Lung (tissue), 12 donors: ENCODE measurements around the gene ASIC4. TPM values are rescaled to one million over a fixed set of nuclear protein-coding genes. Genes with fewer than 3 reads are reported as not detected.

Source experiments
- ATAC-seq: fragments of 200-7000 bp; cut with Tn5 transposase; one replicate; pipeline ENCODE4 v1.9.1; 2020; ENCODE audit warnings: moderate number of reproducible peaks; ENCODE audit not compliant: insufficient read depth, low FRiP score
- DNase-seq, 3 donors: peaks; one replicate each; pipeline ENCODE4 v3.0.0-alpha.2; 2013 to 2017
- H3K27ac ChIP-seq, 2 donors: one replicate each; pipeline ENCODE4 v1.5.1; 2013; ENCODE audit warnings: mild to moderate bottlenecking in 2 of 2, moderate library complexity in 2 of 2, control low read depth in 1 of 2, inconsistent platforms in 1 of 2, low read depth in 1 of 2, low read length in 1 of 2
- H3K27me3 ChIP-seq, 3 donors: one replicate each; pipeline ENCODE4 v1.5.1; 2013; ENCODE audit warnings: low read length in 2 of 3; ENCODE audit not compliant: control insufficient read depth in 3 of 3, insufficient read depth in 3 of 3
- H3K36me3 ChIP-seq, 4 donors: one replicate each; pipeline ENCODE4 v1.5.1; 2013; ENCODE audit warnings: low read length in 4 of 4, mild to moderate bottlenecking in 1 of 4, moderate library complexity in 1 of 4; ENCODE audit not compliant: control insufficient read depth in 4 of 4, insufficient read depth in 4 of 4
- H3K4me1 ChIP-seq, 5 donors: one replicate each; pipeline ENCODE4 v1.5.1; 2013; ENCODE audit warnings: low read length in 5 of 5, mild to moderate bottlenecking in 2 of 5, moderate library complexity in 1 of 5; ENCODE audit not compliant: control insufficient read depth in 5 of 5, insufficient read depth in 5 of 5
- H3K4me3 ChIP-seq: one replicate; pipeline ENCODE4 v1.5.1; 2013; ENCODE audit warnings: mild to moderate bottlenecking, control low read depth, moderate library complexity
- H3K9ac ChIP-seq, 2 donors: one replicate each; pipeline ENCODE4 v1.5.1; 2013; ENCODE audit warnings: low read length in 2 of 2, control low read depth in 1 of 2; ENCODE audit not compliant: insufficient read depth in 1 of 2
- H3K9me3 ChIP-seq, 4 donors: one replicate each; pipeline ENCODE4 v1.5.1; 2013; ENCODE audit warnings: low read length in 3 of 4, mild to moderate bottlenecking in 1 of 4, moderate library complexity in 1 of 4; ENCODE audit not compliant: control insufficient read depth in 4 of 4, insufficient read depth in 3 of 4
- WGBS, 2 donors: extraction: QIAGEN DNeasy Blood & Tissue Kit; methylation state at CpG; one replicate each; pipeline ENCODE4 v1.1.7; 2013; 5-methylcytosine and 5-hydroxymethylcytosine counted together
- polyA plus RNA-seq, 2 donors: library from polyadenylated mRNA; stranded (reverse); fragments of 200-250 nt; gene quantifications; one replicate each; pipeline ENCODE4 v1.2.1, GENCODE V29; 2013
- total RNA-seq, 2 donors: library from RNA; depleted of rRNA in 1 of 2; stranded (reverse); fragments of >200 nt in 1 of 2; gene quantifications; one replicate each; pipeline ENCODE4 v1.2.1, GENCODE V29; 2014 to 2021
- TF ChIP-seq, protein P1 (sequence below): IDR thresholded peaks from 2 replicates; pipeline ENCODE4 v1.5.1; 2012; ENCODE audit warnings: mild to moderate bottlenecking; ENCODE audit errors: control extremely low read depth, extremely low read depth
- donor health status: control.
- donor health status: control.
- donor health status: Bipolar disorder and iron deficiency.
- donor health status: healthy.
- donor health status: DM: yes; HTN: yes; CAD: no.

ASIC4 gene
- total and polyA plus RNA-seq, 4 donors, result 0.02 to 0.43 (median 0.14) TPM

DNA sequence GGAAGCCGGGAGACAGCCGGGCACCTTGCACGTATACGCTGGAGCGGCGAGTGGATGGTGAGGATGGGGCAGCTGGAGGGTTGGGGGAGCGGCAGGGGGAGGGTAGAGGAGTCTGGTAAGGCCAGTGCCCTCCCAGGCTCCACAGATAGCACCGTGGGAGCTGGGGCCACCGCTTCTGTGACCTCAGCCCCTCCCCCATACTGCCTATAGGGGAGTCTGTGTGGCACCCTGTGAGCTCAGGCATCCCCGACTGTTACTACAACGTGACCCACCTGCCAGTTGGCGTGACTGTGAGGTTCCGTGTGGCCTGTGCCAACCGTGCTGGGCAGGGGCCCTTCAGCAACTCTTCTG lies 25.5 kb upstream of the ASIC4 start:
- no peaks in the 10 kb centered on the region for H3K36me3 ChIP-seq
- 84 to 90% methylated on average over 14 of the region's 14 CpGs for WGBS, 2 donors
- ATAC-seq (no peak), DNase-seq (no peak)
- no peak overlapping the region for H3K27ac ChIP-seq
- peaks cover 0 to 9% (median 0%) of the 10 kb centered on the region in 5 donors for H3K4me1 ChIP-seq
- TF ChIP-seq, protein P1, sequence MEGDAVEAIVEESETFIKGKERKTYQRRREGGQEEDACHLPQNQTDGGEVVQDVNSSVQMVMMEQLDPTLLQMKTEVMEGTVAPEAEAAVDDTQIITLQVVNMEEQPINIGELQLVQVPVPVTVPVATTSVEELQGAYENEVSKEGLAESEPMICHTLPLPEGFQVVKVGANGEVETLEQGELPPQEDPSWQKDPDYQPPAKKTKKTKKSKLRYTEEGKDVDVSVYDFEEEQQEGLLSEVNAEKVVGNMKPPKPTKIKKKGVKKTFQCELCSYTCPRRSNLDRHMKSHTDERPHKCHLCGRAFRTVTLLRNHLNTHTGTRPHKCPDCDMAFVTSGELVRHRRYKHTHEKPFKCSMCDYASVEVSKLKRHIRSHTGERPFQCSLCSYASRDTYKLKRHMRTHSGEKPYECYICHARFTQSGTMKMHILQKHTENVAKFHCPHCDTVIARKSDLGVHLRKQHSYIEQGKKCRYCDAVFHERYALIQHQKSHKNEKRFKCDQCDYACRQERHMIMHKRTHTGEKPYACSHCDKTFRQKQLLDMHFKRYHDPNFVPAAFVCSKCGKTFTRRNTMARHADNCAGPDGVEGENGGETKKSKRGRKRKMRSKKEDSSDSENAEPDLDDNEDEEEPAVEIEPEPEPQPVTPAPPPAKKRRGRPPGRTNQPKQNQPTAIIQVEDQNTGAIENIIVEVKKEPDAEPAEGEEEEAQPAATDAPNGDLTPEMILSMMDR, result no peak
- H3K9me3 ChIP-seq, result peaks cover 0 to 2% (median 0%) of the 10 kb centered on the region in 4 donors
- peaks cover 6 to 33% (median 14%) of the 10 kb centered on the region in 3 donors for H3K27me3 ChIP-seq
- H3K9ac ChIP-seq, result no peak overlapping the region
- H3K4me3 ChIP-seq, result no peak overlapping the region

DNA sequence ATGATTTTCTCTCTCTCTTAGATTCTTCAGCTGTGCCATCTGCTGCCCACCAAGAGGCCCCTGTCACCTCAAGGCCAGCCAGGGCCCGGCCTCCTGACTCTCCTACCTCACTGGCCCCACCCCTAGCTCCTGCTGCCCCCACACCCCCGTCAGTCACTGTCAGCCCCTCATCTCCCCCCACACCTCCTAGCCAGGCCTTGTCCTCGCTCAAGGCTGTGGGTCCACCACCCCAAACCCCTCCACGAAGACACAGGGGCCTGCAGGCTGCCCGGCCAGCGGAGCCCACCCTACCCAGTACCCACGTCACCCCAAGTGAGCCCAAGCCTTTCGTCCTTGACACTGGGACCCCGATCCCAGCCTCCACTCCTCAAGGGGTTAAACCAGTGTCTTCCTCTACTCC lies 25.0 kb upstream of the ASIC4 start:
- H3K27me3 ChIP-seq, result peaks cover 6 to 30% (median 11%) of the 10 kb centered on the region in 3 donors
- H3K27ac ChIP-seq, result no peak overlapping the region
- WGBS, 2 donors, result 84 to 91% methylated on average over 9 of the region's 9 CpGs

DNA sequence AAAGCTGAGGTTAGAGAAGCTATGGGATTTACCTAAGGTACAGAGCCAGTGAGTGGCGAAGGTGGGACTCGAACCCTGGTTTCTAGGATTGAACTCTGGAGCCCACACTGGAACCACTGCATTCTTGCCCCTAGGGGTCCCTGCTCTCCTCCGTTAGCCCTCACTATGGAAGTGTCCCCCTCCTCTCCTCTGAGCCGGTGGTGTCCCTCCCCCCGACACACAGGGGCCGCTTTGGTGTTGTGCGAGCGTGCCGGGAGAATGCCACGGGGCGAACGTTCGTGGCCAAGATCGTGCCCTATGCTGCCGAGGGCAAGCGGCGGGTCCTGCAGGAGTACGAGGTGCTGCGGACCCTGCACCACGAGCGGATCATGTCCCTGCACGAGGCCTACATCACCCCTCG lies 24.1 kb upstream of the ASIC4 start:
- H3K27me3 ChIP-seq, result peaks cover 6 to 34% (median 8%) of the 10 kb centered on the region in 3 donors

More for the DNA sequence above, 25.0 kb upstream of the ASIC4 start:
- DNase-seq (no peak), ATAC-seq (no peak)
- Histone ChIP-seq H3K4me1 (peaks cover 0 to 5% (median 0%) of the 10 kb centered on the region in 5 donors), H3K9me3 (peaks cover 0 to 4% (median 0%) of the 10 kb centered on the region in 4 donors), H3K36me3 (no peaks in the 10 kb centered on the region), H3K4me3 (no peak overlapping the region), H3K9ac (no peak overlapping the region)
- TF ChIP-seq, protein P1, result no peak

More for the DNA sequence above, 24.1 kb upstream of the ASIC4 start:
- no peak overlapping the region for H3K27ac ChIP-seq
- H3K9ac ChIP-seq, result no peak overlapping the region
- H3K36me3 ChIP-seq, result no peaks in the 10 kb centered on the region
- TF ChIP-seq, protein P1, result no peak
- 83 to 89% methylated on average over 23 of the region's 23 CpGs for WGBS, 2 donors
- ATAC-seq (no peak), DNase-seq (no peak)
- H3K4me3 ChIP-seq, result no peak overlapping the region
- peaks cover 0 to 5% (median 0%) of the 10 kb centered on the region in 4 donors for H3K9me3 ChIP-seq
- H3K4me1 ChIP-seq, result peaks cover 0 to 8% (median 0%) of the 10 kb centered on the region in 5 donors
